Stimulated activated CD4-positive, alpha-beta T cell treated with anti-CD3 and anti-CD28 coated beads, Interleukin-15, amount 100 ng/mL, for 24 hours (primary cell): ENCODE data around the gene THOP1.

ENCODE experiments used
- DNase-seq: peaks from one replicate; pipeline ENCODE4 v3.0.0-alpha.2; 2020

THOP1 gene

DNA sequence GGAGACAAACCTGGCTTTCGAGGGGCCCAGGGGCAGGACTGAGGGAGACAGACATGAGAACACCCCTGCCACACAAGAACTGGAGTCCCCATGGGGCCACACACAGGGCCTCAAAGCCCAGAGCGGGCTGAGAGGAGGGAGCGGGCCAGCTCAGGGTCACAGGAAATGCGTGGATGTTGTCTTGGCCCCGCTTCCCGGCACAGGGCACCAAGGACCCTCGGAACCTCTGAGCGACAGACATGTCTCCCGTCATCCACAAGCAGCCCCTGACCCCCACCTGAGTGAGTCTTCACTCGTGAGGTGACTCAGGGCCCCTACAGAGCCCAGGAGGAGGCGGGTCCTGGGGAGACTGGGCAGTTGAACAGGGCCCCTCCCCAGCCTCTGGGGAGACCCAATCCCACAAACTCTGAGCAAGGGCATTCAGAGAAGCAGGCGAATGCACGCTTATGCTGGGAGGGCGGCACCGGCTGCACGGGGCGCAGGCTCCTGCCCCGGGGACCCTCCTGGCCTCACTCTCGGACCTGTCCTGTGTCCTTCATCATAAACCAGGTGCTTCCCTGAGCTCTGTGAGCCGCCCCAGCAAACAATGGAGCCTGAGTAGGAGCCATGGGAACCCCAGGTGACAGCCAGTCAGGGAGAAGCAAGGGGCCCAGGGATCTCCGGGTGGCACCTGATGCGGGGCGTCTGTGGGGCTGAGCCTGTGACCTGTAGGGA lies 22.4 kb upstream of the THOP1 start:
- DNase-seq, result no peak

DNA sequence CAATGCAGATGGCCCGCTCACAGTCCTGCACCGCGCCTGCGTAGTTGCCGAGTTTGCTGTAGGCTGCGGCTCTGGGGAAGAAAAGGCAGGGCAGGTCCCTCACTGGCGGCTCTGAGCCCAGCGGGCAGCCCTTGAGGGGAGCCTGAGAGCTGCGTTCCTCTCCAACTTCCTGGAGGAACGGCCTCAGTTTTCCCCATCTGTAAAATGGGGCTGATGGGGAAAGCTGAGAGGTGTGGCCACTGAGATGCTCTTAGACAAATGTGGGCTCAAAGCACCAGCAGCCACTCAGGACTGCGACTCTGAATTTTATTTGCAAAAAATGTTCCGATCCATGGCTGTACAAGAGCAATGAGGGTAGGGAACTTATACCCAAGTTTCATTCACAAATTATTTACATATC lies 21.6 kb upstream of the THOP1 start:
- no peak for DNase-seq

DNA sequence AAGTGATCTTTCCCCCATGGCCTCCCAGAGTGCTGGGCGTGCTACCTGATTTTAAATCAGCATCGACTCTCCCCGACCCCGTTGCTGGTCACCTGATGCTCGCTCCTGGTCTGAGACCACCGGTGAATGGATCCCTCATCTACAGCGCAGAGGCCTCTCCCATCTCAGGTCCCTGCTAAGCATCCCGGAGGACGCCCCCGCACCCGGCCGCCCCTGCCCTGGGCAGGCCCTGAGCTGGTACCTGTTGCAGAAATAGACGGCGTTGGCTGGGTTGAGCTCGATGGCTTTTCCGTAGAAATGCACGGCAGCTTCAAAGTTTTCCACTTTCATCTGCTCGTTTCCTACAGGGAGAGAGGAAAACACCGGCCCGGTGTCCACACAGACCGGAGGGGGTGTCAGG lies 20.4 kb upstream of the THOP1 start:
- no peak for DNase-seq

DNA sequence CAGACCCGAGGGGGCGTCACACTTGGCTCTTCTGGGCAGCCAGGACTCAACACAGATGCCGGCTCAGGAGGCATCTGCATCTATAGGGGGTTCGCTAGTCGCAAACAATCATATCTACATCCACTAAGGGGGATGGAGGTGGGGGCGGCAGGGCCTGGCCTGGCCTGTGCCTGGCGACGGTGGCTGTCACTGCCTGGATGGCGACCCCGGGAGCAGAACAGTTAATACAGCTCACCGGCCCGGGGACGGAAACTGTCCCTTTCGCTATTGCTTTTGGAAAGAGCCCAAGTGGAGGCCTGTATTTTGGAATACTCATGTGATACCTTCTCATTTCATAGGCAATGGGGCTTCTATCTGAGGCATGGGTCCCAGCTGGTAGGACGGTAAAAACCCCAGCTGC lies 19.9 kb upstream of the THOP1 start:
- no peak for DNase-seq

DNA sequence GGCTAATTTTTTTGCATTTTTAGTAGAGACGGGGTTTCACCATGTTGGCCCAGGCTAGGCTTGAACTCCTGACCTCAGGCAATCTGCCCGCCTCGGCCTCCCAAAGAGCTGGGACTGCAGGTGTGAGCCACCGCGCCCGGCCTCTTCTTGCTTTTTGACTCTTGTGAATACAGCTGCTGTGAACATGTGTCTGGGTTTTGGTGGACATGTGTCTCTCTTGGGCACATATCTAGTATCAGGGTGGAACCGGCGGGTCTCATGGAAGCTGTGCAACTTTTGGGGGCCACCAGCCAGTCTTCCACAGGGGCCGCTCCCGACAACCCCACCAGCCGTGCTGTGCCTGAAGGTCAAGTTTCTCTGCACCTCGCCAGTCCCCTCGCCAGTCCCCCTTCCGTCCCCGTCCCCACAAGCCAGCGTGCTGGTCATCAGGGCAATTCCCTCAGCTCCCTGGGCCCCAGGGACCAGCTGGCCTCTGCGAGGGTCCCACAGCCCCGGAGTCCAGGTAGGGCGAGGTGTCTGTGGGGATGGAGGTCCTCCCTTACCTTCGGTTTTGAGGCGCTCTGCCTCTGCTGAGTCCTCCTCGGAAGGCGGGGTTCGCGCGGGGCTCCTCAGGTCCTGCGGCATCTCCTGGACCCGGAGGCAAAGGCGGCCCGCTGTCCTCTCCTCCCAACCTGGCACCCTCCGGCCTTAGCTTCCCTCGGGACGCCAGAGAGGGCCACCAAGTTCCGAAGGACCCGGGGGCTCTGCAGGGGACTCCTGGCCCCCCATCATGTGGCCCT lies 18.5 kb upstream of the THOP1 start:
- DNase-seq, result no peak

DNA sequence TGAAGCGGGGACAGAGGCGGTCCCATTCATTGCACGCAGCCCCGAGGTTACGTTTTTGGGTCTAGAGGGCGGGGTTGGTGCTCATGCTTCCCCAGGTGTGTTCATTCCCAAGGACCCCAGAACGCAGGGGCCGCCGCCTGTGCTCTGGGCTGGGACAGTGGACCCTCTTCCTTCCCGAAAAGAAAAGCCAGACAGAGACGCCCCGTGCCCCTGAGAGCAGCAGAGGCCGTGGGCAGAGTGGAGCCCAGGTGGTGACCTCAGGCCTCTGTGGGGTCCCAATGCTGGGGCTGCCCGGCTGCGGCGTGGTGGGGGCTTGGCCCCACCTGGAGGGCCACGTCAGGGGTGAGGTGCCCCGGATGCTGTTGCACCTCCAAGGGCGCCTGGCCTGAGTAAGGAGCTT lies 17.6 kb upstream of the THOP1 start:
- DNase-seq, result no peak

DNA sequence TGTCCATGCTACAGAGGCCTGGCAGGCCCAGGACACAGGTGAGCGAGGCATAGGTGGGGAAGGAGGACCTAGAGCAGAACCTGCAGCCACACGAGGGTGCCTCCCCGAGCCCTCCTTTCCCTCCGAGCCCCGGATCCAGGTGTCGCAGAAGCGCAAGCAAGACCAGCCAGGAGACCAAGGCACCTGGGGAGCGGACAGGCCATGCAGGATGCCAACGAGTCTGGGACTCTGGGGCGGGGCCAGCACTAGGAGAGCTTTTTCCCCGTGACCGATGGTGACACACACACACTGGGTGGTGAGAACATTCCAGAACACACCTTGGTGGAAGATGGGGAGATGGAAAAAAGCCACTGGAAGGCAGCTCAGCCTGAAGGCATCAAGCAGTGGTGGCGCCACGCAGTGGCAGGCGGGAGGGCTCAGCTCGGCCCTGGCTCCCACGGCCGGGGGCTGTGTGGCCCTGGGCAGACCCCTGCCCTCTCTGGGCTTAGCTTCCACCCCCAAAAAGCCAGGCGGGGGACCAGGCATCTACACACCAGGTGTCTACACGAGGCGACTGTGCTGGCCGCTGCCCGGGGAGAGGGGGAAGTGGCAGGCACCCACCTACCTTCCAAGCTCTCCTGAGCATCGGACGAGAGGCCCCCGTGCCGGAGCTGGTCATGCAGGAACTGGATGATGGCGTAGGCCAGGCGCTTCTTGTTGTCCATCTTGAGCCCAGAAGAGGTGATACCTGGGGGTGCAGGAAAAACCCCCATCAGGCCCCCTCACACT lies 16.8 kb upstream of the THOP1 start:
- no peak for DNase-seq

DNA sequence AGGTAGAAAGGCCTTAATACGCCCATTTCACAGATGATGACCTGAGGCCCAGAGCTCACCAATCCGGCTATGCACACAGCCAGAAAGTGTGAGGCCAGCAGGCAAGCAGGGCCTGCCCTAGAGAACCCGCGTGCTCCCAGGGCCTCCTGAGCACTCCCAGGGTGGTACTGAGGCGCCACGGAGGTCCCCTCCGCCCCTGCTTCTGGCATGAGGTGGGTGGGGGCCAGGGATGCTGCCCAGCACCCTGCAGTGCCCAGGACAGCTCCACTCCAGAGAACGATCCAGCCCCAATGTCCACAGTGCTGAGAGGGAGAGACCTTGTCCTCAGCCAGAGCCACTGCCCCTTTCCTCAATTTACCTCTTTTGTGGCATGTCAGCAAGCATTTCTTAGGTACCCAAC lies 16.1 kb upstream of the THOP1 start:
- DNase-seq, result no peak

DNA sequence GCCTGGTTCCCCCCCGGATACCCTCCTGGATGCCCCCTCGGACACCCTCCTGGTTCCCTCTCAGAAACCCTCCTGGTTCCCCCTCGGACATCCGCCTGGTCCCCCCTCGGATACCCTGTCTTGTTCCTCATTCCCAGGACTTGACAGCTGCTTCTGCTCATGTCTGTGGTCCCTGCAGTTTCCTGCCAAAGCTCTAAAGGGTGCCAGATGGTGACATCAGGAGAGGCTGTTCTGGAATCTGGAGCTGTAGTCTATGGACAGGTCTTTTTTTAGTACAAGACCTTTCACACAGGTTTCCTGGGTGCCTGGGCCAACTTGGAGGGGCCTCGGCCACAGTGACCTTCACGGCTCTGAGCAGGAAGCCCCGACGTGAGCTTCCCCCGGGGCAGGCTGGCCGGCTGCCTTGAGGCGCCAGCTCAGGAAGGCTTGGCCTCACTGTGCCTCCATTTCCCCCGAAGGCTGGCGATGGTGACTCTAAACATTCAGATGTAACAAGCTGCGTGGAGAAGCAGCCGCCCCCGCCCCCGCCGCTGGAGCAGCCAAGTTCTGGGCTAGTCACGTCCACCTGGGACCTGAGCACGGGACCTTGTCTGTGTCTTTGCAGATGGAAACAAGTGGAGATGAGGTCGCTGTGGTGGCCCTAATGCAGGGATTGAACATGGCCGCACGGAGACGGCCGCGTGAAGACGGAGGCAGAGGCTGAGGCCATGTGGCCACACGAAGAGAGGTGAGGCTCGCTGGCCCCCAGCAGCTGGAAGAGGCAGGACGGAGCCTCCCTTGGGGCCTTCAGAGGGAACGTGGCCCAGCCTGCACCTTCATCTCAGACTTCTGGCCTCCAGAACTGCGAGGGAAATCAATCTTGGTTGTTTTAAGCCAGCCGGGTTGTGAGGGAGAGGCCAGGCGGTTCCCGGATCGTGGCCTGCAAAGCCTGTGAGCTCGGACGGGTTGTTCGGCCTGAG lies 15.0 kb upstream of the THOP1 start:
- no peak for DNase-seq

DNA sequence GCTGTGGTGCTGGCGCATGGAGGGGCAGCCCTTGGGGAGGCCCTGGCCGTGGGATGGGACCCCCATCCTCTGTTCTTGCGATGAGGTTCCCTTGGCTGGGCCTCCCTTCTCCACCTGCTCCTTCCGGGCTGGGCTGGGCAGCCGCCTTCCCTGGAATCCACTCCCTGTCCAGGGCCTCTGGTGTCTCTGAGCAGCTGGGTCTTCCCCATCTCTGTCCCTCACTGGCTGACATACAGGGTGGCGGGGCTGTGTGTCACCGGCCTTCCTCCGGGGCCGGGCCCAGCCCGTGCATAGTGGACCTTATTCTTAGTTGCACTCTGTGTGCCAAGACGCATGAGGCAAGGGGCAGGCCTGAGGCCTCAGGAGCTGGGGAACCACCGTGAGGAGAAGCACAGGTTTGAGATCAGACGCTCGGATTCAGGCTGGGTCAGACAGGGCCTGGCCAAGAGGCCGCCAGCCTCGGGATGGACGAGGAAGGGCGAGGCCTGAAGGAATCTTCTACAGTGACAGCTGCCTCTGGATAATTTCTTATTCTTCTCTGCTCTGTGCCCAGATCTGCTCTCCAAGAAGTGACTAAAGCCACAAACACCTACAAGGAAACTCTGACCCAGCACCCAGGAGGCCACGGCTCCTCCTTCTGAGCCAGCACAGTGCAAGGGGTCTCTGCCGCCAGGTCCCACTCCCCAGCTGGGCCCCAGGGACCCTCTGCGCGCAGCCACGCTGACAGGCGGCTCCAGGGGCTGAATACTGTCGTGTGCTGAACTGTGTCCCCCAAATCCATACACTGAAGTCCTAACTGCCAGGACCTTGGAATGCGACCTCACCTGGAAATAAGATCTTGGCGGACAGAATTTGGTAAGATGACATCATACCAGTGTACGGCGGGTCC lies 13.3 kb upstream of the THOP1 start:
- no peak for DNase-seq

DNA sequence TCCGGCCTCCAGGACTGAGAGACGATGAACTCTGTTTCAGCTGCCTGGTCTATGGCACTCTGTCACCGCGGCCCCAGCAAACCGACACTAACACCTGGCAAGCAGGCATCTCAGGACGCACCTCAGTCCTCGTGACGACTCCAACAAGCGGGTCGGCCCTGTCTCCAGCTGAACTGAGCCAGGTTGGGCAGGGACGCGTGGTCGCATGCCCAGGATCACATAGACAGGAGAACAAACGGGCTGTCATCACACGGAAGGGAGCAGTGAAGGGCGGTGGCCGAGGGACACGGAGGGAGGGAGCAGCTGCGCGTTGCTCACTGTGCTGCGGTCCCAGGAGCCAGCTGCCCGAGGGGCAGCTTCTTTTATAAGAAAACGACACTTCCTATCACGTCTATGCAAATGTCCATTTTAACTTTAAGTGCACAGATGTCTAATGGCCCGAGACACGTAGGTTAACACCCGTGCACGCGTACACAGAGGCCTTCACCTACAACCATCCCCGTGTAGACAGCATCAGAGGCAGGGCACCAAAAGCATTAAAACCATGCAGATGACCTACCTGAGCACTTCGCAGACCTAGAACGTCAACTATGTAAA lies 11.1 kb upstream of the THOP1 start:
- DNase-seq, result no peak

DNA sequence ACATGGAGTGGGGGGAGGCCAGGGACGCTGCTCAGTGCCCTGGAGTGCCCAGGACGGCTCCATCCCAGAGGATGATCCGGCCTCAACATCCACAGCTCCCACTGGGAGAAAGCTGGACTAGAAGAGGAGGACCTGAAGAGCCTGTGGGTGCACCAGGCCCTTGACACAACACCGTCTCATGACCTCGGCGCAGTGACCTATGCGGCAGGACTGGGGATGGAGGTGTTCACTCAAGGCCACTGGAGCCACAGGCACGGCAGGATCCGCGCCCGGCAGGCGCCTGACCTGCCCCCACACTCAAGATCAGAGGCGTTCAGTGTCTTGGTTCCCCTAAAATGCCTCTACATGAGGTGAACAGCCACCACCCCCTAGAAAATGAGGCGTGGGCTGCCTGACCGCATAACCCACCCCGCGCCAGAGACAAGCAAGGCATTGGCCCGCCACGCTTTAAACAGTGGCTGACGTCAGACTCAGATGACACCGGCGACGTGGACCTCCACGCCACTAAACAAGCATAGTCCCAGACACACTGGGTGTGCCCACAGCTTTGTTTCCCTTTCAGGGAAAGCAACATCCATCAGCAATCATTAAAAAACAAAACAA lies 10.2 kb upstream of the THOP1 start:
- DNase-seq, result no peak

DNA sequence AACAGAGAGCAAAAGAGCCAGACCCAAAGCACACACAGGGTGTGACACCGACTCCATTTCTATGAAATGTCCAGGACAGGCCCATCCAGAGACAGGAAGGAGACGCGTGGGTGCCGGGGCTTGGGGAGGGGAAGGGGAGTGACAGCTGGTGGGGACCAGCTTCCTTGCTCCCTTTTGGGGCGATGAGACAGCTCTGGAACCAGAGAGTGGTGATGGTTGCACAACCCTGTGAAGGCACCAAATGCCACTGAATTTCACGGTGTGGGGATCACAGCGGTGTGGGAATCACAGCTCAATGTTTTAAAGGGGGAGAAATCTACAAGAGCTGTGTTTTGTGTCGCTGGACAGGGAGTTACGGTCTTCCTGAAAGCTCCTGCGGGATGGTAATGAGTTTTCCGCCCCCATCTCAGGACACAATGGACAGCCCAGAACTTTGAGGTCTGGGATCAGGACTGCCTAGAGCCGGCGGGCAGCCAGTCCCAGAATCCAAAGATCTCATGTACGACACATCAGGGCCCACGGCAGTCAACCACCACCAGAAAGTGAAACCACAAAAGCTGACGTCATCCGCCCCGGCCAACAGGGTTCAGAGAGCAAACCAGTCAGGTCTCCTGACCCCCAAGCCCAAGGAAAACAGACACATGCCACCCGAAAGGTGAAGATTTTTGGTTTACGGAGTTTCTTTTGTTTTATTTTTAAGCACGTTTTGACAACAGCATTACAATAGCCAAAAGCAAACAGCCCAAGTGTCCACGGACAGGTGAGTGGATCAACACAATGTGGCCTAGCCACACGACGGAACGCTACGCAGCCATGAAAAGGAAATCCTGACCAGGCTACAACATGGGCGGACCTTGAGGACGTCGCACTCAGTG lies 9.5 kb upstream of the THOP1 start:
- peak; percentile 86 for DNase-seq

DNA sequence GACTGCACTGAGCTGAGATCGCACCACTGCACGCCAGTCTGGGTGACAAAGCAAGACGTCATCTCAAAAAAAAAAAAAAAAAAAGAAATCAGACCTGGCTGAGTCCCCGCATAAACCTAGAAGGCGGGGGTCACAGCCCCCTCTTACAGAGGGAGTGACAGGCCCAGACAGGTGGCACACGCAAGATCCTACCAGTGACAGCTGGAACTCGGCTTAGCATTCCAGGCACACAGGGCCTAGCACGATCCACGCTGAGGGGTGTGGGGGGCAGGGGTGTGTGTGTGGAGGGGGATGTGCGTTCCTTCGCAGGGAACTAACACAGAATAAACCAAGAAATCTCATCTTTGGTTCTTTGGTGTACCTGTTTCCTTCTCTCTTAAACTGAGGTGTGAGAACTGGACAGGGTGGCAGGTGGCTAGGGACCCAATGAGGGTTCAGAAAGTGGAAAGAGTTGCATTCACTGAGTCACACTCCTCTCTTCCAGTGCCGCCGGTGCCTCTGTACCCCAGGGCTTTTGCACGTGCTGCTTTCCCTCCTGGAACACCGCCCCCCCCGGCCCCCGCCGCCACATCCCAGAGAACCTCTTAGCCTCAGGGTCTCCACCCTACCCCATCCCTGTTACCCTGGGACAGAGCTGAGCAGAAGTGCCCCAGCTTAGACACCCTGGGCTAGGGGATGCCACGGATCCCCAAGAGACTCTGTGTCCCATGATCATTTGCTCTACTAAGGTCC lies 7.2 kb upstream of the THOP1 start:
- DNase-seq, result no peak

DNA sequence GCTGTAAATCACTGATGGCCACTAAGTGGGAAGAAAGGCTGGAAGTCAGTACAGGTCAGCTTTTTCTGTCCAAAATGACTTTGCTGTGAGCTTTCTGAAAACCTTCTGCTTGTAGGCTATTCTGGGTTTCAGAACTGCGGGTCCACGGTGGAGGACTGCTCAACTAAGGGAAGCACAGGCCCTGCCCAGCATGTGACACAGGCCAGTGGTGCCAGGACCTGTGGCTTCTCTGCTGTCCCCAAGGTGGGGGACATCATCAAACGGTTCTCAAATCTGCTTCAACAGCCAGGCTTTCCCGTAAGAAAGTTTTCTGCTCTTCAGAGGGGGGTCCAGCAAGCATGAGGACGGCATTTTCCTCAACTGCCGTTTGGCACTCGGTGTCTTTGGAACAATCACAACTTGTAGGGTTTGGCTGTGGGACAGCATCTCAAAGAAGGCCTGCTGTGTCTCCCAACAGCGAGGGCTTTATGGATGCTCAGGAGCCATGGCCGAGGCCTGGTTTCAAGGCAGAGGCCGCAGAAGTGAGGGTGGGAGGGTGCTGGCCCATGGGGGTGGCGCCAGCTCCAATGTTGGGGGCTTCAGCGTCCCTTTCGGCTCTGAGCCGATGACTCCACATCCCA lies 6.1 kb upstream of the THOP1 start:
- DNase-seq, result no peak

DNA sequence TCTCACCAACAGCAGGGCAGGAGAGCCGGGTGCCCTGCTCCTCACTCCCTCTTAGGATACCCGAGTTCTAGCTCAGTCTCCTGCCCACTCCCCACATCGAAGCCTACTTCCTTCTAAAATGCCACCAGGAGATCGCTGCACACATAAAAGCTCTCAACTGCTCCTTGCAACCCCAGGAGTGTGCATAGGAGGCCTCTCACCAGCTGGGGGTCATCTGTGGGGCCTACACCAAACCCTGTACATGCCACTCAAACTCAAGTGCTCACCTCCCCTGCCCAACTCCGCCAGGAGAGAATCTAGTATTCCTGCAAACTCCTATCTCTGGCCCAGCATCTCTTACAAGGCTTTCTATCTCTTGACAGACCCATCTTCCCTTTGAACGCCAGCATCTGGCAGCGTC lies 5.0 kb upstream of the THOP1 start:
- DNase-seq, result no peak

DNA sequence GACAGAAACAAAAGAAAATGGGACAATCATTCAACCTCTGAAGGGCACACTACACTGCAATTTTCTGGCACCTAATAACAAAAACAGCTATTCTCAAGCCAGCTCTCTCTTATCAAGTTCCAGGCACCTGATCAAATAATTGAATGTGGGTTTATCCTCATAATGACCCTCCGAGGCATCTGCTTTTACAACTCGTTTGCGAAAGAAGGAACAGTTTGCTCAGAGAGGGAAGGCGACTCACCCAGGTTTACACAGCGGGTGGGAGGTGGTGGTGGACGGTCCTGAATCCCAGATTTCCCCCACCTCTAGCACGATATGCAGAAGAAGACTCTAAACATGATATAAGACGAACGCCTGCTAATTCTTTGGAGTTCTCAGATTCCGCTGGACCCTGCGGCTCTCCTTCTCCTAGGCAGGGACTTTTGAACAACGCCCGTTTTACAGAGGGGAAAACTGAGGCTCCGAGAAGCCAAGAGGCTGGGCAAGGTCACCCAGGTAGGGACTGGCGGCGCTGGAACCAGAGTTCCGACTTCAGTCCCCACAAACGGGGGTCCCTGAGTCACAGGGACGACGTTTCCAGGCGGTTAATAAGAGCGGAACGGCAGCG lies 2.9 kb upstream of the THOP1 start:
- DNase-seq, result peak; percentile 33
